Liver (tissue), 9 donors: ENCODE data around the gene NUTM1. TPM values are rescaled to one million over a fixed set of nuclear protein-coding genes. Genes with fewer than 3 reads are reported as not detected.
"Not testable (repeated sequence)": the region's sequence is repeated elsewhere in the genome, so short reads cannot be mapped to it uniquely, and the experiment has no call there.

Experiments used
- DNase-seq: peaks from one replicate; pipeline ENCODE4 v3.0.0-alpha.2; 2017; ENCODE audit warnings: low spot score
- H3K27ac ChIP-seq, 2 donors: one replicate each; pipeline ENCODE4 v1.7.0; 2013; ENCODE audit warnings: inconsistent platforms in 2 of 2, low read length in 2 of 2, control low read depth in 1 of 2, low read depth in 1 of 2, mild to moderate bottlenecking in 1 of 2
- H3K27me3 ChIP-seq, 4 donors: one replicate each; pipeline versions ENCODE4 v1.6.1 to v1.7.0; 2013; ENCODE audit warnings: low read length in 3 of 4, inconsistent platforms in 1 of 4, mild to moderate bottlenecking in 1 of 4, moderate library complexity in 1 of 4; ENCODE audit not compliant: control insufficient read depth in 4 of 4, insufficient read depth in 4 of 4
- H3K36me3 ChIP-seq, 4 donors: one replicate each; pipeline versions ENCODE4 v1.6.1 to v1.7.0; 2013; ENCODE audit warnings: low read length in 3 of 4, mild to moderate bottlenecking in 3 of 4, low read depth in 1 of 4, moderate library complexity in 1 of 4; ENCODE audit not compliant: control insufficient read depth in 4 of 4, insufficient read depth in 3 of 4
- H3K4me1 ChIP-seq, 4 donors: one replicate each; pipeline versions ENCODE4 v1.6.1 to v1.7.0; 2013; ENCODE audit warnings: low read length in 3 of 4, mild to moderate bottlenecking in 3 of 4, moderate library complexity in 1 of 4; ENCODE audit not compliant: control insufficient read depth in 4 of 4, insufficient read depth in 4 of 4
- H3K4me3 ChIP-seq, 3 donors: one replicate each; pipeline versions ENCODE4 v1.6.1 to v1.7.0; 2013; ENCODE audit warnings: low read length in 3 of 3, control low read depth in 1 of 3, low read depth in 1 of 3, mild to moderate bottlenecking in 1 of 3
- H3K9ac ChIP-seq, 2 donors: one replicate each; pipeline ENCODE4 v1.7.0; 2013; ENCODE audit warnings: low read length in 2 of 2, mild to moderate bottlenecking in 2 of 2, moderate library complexity in 2 of 2, control low read depth in 1 of 2, low read depth in 1 of 2
- H3K9me3 ChIP-seq, 4 donors: one replicate each; pipeline versions ENCODE4 v1.6.1 to v1.7.0; 2013; ENCODE audit warnings: low read length in 3 of 4; ENCODE audit not compliant: control insufficient read depth in 4 of 4
- EGR1 ChIP-seq, 2 donors: IDR thresholded peaks; 2 replicates each; pipeline ENCODE4 v1.6.1; 2016 to 2018; ENCODE audit warnings: antibody characterized with exemption in 2 of 2, low read depth in 2 of 2
- FOXA1 ChIP-seq: IDR thresholded peaks from 2 replicates; pipeline ENCODE4 v1.6.1; 2016; ENCODE audit warnings: antibody characterized with exemption
- FOXA2 ChIP-seq: IDR thresholded peaks from 2 replicates; pipeline ENCODE4 v1.6.1; 2016; ENCODE audit warnings: antibody characterized with exemption
- GABPA ChIP-seq, 2 donors: IDR thresholded peaks in 1 of 2; conservative IDR thresholded peaks in 1 of 2; 2 replicates each; pipeline ENCODE4 v1.6.1; 2016; ENCODE audit warnings: antibody characterized with exemption in 2 of 2, mild to moderate bottlenecking in 1 of 2, moderate library complexity in 1 of 2
- HNF4A ChIP-seq, 2 donors: conservative IDR thresholded peaks; 2 replicates each; pipeline ENCODE4 v1.6.1; 2016; ENCODE audit warnings: antibody characterized with exemption in 2 of 2, mild to moderate bottlenecking in 2 of 2
- HNF4G ChIP-seq: IDR thresholded peaks from 2 replicates; pipeline ENCODE4 v1.6.1; 2016; ENCODE audit warnings: antibody characterized with exemption
- JUND ChIP-seq, 2 donors: IDR thresholded peaks; 2 replicates each; pipeline ENCODE4 v1.6.1; 2016; ENCODE audit warnings: antibody characterized with exemption in 2 of 2
- NR2F2 ChIP-seq: IDR thresholded peaks from 2 replicates; pipeline ENCODE4 v1.6.1; 2016; ENCODE audit warnings: antibody characterized with exemption
- RAD21 ChIP-seq, 2 donors: IDR thresholded peaks; 2 replicates each; pipeline ENCODE4 v1.6.1; 2016; ENCODE audit warnings: antibody characterized with exemption in 2 of 2, mild to moderate bottlenecking in 2 of 2
- RXRA ChIP-seq, 2 donors: IDR thresholded peaks; 2 replicates each; pipeline ENCODE4 v1.6.1; 2017 to 2018; ENCODE audit warnings: antibody characterized with exemption in 2 of 2, mild to moderate bottlenecking in 1 of 2
- SP1 ChIP-seq: IDR thresholded peaks from 2 replicates; pipeline ENCODE4 v1.6.1; 2018; ENCODE audit warnings: antibody characterized with exemption, mild to moderate bottlenecking
- TAF1 ChIP-seq: conservative IDR thresholded peaks from 2 replicates; pipeline ENCODE4 v1.6.1; 2016; ENCODE audit warnings: antibody characterized with exemption, mild to moderate bottlenecking
- YY1 ChIP-seq: IDR thresholded peaks from 2 replicates; pipeline ENCODE4 v1.6.1; 2016; ENCODE audit warnings: antibody characterized with exemption, mild to moderate bottlenecking
- WGBS: extraction: QIAGEN DNeasy Blood & Tissue Kit; methylation state at CpG from one replicate; pipeline ENCODE4 v1.1.7; 2013; 5-methylcytosine and 5-hydroxymethylcytosine counted together
- polyA plus RNA-seq, 2 donors: library from polyadenylated mRNA; stranded (reverse) in 1 of 2; unstranded in 1 of 2; fragments of 200-250 nt in 1 of 2; fragments of >200 nt in 1 of 2; fragmentation: Nextera tagmentation in 1 of 2; extraction: Ambion mirVana in 1 of 2; gene quantifications; one replicate each; pipeline versions ENCODE4 v1.2.1 to v1.2.3, GENCODE V29; 2013 to 2015
- total RNA-seq, 2 donors: library from RNA; depleted of rRNA; stranded (reverse); fragments of >200 nt; gene quantifications; one replicate each; pipeline ENCODE4 v1.2.3, GENCODE V29; 2014
- TF ChIP-seq, protein P1 (sequence below): IDR thresholded peaks from 2 replicates; pipeline ENCODE4 v1.6.1; 2016; ENCODE audit warnings: antibody characterized with exemption
- TF ChIP-seq, protein P2 (sequence below): IDR thresholded peaks from 2 replicates; pipeline ENCODE4 v1.6.1; 2016; ENCODE audit warnings: antibody characterized with exemption, mild to moderate bottlenecking
- TF ChIP-seq, protein P3 (sequence below): IDR thresholded peaks from 2 replicates; pipeline ENCODE4 v1.6.1; 2016; ENCODE audit warnings: antibody characterized with exemption
- donor health status: healthy.
- donor health status: healthy.
- donor health status: healthy.
- donor health status: healthy.
- donor health status: healthy.

Gene NUTM1
- total and polyA plus RNA-seq, 4 donors, result not detected

DNA sequence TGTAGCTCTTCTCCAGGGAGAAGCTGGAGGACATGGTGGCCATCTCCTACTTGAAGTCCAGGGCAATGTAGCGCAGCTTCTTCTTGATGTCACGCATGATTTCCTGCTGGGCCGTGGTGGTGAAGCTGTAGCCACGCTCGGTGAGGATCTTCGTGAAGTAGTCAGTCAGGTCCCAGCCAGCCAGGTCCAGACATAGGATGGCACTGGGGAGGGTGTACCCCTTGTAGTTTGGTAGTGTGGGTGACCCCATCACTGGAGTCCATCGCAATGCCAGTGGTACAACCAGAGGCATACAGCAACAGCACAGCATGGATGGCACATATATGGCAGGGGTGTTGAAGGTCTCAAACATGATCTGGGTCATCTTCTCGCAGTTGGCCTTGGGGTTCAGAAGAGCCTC is 30.8 kb downstream of the NUTM1 start:
- WGBS, result 98% methylated on average over 8 of the region's 8 CpGs
- H3K27ac ChIP-seq, result no peak overlapping the region
- no peaks in the 10 kb centered on the region for H3K9me3 ChIP-seq
- no peak for TF ChIP-seq GABPA (IDR thresholded peaks at IDR 0.05 in 1 of 2, conservative IDR thresholded peaks at IDR 0.05 in 1 of 2)
- no peak for TF ChIP-seq JUND (IDR thresholded peaks at IDR 0.05)
- no peak for TF ChIP-seq HNF4A (conservative IDR thresholded peaks at IDR 0.05)
- no peak for TF ChIP-seq YY1
- TF ChIP-seq, protein P1, sequence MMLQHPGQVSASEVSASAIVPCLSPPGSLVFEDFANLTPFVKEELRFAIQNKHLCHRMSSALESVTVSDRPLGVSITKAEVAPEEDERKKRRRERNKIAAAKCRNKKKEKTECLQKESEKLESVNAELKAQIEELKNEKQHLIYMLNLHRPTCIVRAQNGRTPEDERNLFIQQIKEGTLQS, result no peak
- no peak for TF ChIP-seq NR2F2
- no peak for TF ChIP-seq SP1
- TF ChIP-seq HNF4G, result no peak
- no peak for TF ChIP-seq EGR1 (IDR thresholded peaks at IDR 0.05; ENCODE audit: low read depth in 2 of 2)
- TF ChIP-seq, protein P2, sequence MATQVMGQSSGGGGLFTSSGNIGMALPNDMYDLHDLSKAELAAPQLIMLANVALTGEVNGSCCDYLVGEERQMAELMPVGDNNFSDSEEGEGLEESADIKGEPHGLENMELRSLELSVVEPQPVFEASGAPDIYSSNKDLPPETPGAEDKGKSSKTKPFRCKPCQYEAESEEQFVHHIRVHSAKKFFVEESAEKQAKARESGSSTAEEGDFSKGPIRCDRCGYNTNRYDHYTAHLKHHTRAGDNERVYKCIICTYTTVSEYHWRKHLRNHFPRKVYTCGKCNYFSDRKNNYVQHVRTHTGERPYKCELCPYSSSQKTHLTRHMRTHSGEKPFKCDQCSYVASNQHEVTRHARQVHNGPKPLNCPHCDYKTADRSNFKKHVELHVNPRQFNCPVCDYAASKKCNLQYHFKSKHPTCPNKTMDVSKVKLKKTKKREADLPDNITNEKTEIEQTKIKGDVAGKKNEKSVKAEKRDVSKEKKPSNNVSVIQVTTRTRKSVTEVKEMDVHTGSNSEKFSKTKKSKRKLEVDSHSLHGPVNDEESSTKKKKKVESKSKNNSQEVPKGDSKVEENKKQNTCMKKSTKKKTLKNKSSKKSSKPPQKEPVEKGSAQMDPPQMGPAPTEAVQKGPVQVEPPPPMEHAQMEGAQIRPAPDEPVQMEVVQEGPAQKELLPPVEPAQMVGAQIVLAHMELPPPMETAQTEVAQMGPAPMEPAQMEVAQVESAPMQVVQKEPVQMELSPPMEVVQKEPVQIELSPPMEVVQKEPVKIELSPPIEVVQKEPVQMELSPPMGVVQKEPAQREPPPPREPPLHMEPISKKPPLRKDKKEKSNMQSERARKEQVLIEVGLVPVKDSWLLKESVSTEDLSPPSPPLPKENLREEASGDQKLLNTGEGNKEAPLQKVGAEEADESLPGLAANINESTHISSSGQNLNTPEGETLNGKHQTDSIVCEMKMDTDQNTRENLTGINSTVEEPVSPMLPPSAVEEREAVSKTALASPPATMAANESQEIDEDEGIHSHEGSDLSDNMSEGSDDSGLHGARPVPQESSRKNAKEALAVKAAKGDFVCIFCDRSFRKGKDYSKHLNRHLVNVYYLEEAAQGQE, result no peak
- TF ChIP-seq FOXA2, result no peak
- no peak for TF ChIP-seq FOXA1
- no peak for TF ChIP-seq TAF1
- no peak for TF ChIP-seq RXRA (IDR thresholded peaks at IDR 0.05)
- TF ChIP-seq, protein P3, sequence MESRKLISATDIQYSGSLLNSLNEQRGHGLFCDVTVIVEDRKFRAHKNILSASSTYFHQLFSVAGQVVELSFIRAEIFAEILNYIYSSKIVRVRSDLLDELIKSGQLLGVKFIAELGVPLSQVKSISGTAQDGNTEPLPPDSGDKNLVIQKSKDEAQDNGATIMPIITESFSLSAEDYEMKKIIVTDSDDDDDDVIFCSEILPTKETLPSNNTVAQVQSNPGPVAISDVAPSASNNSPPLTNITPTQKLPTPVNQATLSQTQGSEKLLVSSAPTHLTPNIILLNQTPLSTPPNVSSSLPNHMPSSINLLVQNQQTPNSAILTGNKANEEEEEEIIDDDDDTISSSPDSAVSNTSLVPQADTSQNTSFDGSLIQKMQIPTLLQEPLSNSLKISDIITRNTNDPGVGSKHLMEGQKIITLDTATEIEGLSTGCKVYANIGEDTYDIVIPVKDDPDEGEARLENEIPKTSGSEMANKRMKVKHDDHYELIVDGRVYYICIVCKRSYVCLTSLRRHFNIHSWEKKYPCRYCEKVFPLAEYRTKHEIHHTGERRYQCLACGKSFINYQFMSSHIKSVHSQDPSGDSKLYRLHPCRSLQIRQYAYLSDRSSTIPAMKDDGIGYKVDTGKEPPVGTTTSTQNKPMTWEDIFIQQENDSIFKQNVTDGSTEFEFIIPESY, result no peak
- no peak overlapping the region for H3K9ac ChIP-seq
- H3K4me1 ChIP-seq, result no peaks in the 10 kb centered on the region
- H3K27me3 ChIP-seq, result no peaks in the 10 kb centered on the region
- no peak overlapping the region for H3K4me3 ChIP-seq
- no peaks in the 10 kb centered on the region for H3K36me3 ChIP-seq
- no peak for DNase-seq

DNA sequence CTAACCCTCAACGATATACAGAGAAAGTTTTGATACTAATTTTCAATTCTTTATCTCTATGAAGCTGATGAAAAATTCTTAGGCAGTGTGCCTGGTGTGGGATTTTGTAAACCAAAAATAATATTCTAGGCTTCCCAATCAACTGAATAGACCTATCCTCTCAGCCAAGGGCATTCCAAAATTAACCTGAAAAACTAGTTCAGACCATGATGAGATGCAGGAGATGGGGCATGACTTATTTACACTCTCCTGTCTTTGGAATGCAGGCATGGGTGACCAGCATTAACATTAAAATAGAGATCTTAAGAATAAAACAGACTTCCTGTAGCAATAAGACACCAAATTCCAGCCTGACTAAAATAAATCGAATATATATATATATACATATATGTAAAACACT is 31.7 kb downstream of the NUTM1 start:
- no peak for DNase-seq
- no peak overlapping the region for H3K4me3 ChIP-seq
- no peaks in the 10 kb centered on the region for H3K36me3 ChIP-seq
- no peaks in the 10 kb centered on the region for H3K4me1 ChIP-seq
- no peaks in the 10 kb centered on the region for H3K27me3 ChIP-seq
- 93% methylated on average over 2 of the region's 2 CpGs for WGBS
- TF ChIP-seq RAD21 (IDR thresholded peaks at IDR 0.05), result no peak
- no peak for TF ChIP-seq NR2F2
- TF ChIP-seq TAF1, result no peak
- no peak for TF ChIP-seq JUND (IDR thresholded peaks at IDR 0.05)
- no peaks in the 10 kb centered on the region for H3K9me3 ChIP-seq
- no peak overlapping the region for H3K9ac ChIP-seq
- no peak overlapping the region for H3K27ac ChIP-seq

DNA sequence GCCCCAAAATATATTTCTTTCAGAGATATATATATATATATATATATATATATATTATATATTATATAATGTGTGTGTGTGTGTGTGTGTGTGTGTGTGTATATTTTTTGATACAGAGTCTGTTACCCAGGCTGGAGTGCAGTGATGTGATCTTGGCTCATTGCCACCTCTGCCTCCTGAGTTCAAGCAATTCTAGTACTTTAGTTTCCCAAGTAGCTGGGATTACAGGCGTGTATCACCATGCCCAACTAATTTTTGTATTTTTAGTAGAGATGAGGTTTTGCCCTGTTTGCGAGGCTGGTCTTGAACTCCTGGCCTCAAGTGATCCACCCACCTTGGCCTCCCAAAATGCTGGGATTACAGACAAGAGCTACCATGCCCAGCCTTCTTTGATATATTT is 32.4 kb downstream of the NUTM1 start:
- 96% methylated on average over 2 of the region's 2 CpGs for WGBS
- not testable (repeated sequence) for H3K4me3 ChIP-seq, H3K27ac ChIP-seq, H3K9me3 ChIP-seq, H3K4me1 ChIP-seq, H3K36me3 ChIP-seq, H3K9ac ChIP-seq, H3K27me3 ChIP-seq, DNase-seq
